GM21423 (cell line): Measurements from ENCODE around the gene CD19.
"Not testable (repeated sequence)": the region's sequence is repeated elsewhere in the genome, so short reads cannot be mapped to it uniquely, and the experiment has no call there.

Experiments
- ATAC-seq: cut with Tn5 transposase; IDR thresholded peaks from one replicate; pipeline ENCODE4 v1.9.1; 2021; ENCODE audit warnings: mild to moderate bottlenecking, moderate library complexity; ENCODE audit not compliant: unreplicated experiment

CD19 gene

GRCh38 chr16:28931801-28932225 is at the start of gene CD19:
TSS of gene CD19 (plus strand) at chr16:28931971. CDS start at chr16:28932001, 30 bp downstream.
- no peak for ATAC-seq

GRCh38 chr16:28882551-28883160 is 49.1 kb upstream of the CD19 start:
- no peak for ATAC-seq

- ATAC-seq: no peak
Observed at GRCh38 chr16:28883221-28883996, 48.4 kb upstream of the CD19 start.

- no peak for ATAC-seq
Observed at GRCh38 chr16:28884045-28884444, 47.7 kb upstream of the CD19 start.

GRCh38 chr16:28886945-28887344 is 44.8 kb upstream of the CD19 start:
- no peak for ATAC-seq

GRCh38 chr16:28890355-28890754 is 41.4 kb upstream of the CD19 start:
- not testable (repeated sequence) for ATAC-seq

GRCh38 chr16:28891964-28892890 is 39.5 kb upstream of the CD19 start:
- no peak for ATAC-seq

GRCh38 chr16:28893291-28893690 is 38.5 kb upstream of the CD19 start:
- no peak for ATAC-seq

- no peak for ATAC-seq
Observed at GRCh38 chr16:28895609-28896008, 36.2 kb upstream of the CD19 start.

GRCh38 chr16:28897826-28898225 is 33.9 kb upstream of the CD19 start:
- no peak for ATAC-seq

GRCh38 chr16:28898266-28898665 is 33.5 kb upstream of the CD19 start:
- ATAC-seq: no peak

- ATAC-seq: no peak
Observed at GRCh38 chr16:28898942-28899341, 32.8 kb upstream of the CD19 start.

GRCh38 chr16:28899882-28900590 is 31.7 kb upstream of the CD19 start:
- ATAC-seq: no peak

- no peak for ATAC-seq
Observed at GRCh38 chr16:28900601-28901000, 31.2 kb upstream of the CD19 start.

GRCh38 chr16:28901862-28902261 is 29.9 kb upstream of the CD19 start:
- ATAC-seq: no peak

GRCh38 chr16:28902909-28903308 is 28.9 kb upstream of the CD19 start:
- ATAC-seq: no peak

GRCh38 chr16:28903344-28904042 is 28.3 kb upstream of the CD19 start:
- no peak for ATAC-seq

GRCh38 chr16:28904363-28904762 is 27.4 kb upstream of the CD19 start:
- no peak for ATAC-seq

- ATAC-seq: no peak
Observed at GRCh38 chr16:28904828-28905227, 26.9 kb upstream of the CD19 start.

- ATAC-seq: no peak
Observed at GRCh38 chr16:28905229-28905754, 26.5 kb upstream of the CD19 start.
